HG03066 (cell line): ENCODE results near the gene AHNAK2.

Experiments used
- ATAC-seq: cut with Tn5 transposase; IDR thresholded peaks from one replicate; pipeline ENCODE4 v1.9.1; 2021; ENCODE audit warnings: low read depth; ENCODE audit not compliant: unreplicated experiment

Gene AHNAK2

GRCh38 chr14:104974665-104975390 is 3.3 kb downstream of the AHNAK2 start:
- ATAC-seq, result no peak

DNA sequence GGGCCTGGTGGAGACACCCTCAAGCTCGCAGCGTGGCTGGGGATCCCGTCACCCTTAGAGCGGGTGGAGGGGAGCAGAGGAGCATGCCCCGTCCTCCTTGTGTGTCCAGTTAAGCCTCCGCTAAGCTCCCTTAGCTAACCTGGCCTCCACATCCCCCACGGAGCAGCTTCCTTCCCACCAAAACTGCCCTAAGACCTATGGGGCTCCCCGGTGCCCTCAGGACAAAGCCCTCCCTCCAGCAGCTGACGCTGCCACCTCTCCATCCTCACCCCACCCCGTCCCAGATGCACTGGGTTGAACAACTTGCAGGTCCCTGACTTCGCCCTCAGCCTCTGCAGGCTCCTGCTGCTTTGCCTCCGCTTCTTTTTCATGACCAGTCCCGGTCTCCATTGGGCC is 4.0 kb downstream of the AHNAK2 start:
- ATAC-seq, result no peak

GRCh38 chr14:104973385-104974145 is 4.6 kb downstream of the AHNAK2 start:
- ATAC-seq, result no peak

- no peak for ATAC-seq
Observed at GRCh38 chr14:104973135-104973384, 5.1 kb downstream of the AHNAK2 start.

DNA sequence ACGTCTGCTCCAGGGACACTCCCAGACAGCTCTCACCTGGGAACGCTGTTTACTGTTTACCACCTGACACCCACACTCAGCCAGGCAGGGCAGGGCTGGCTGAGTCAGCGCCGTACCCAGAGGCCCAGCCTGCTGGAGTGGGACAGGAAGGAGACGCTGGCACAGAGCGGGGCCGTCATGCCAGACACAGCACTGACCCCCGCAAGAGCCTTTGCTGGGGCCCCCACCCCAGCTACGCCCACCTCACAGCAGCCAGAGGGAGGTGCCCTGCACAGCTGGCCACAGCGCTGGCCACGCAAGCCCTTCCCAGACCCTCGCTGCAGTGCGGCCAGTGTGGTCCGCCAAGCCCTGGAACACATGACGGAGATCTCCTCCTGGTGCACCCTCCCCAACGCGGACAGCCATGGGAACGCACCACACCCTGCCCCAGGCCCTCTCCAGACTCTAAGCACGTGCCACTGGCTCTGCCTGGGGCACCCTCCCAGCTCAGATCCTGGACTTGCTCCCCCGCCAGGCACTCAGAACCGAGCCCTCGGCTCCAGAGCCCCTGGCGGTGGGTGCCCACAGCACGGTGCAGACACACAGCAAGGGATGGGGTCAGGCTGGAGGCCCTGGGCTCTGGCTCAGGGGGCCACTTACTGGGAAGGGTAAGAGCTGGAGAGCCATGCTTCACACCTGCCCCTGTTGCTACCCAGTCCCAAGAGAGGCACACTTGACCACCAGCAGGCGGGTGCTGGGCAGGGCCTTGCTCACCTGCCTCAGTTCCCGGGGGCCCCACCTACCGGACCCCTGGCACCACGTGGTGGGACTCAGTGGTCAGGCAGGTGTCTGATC is 5.7 kb downstream of the AHNAK2 start:
- ATAC-seq, result no peak

- no peak for ATAC-seq
Observed at GRCh38 chr14:104971447-104972240, 6.5 kb downstream of the AHNAK2 start.

- no peak for ATAC-seq
Observed at GRCh38 chr14:104970231-104971068, 7.7 kb downstream of the AHNAK2 start.

- ATAC-seq, result no peak
Observed at GRCh38 chr14:104969741-104970230, 8.4 kb downstream of the AHNAK2 start.

- ATAC-seq, result no peak
Observed at GRCh38 chr14:104968541-104969401, 9.4 kb downstream of the AHNAK2 start.

DNA sequence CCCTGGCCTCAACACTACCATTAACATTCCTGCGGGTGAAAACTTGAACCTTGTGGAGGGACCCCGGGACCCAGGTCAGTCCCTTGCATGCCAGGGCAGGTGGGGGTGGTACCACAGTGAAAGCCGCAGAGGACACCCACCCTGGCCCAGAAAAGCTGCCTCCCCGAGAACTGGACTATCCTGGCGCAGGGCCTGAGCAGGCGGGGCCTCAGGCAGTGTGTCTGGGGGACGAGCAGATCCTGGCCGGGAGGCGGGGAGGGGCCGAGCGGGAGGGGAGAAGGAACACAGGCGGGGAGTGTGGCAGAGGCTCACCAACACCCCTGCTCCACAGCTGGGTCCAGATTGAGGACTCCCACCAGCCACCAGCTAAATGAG is 10.0 kb downstream of the AHNAK2 start:
- no peak for ATAC-seq

- no peak for ATAC-seq
Observed at GRCh38 chr14:104967386-104968152, 10.6 kb downstream of the AHNAK2 start.

- ATAC-seq, result no peak
Observed at GRCh38 chr14:104966981-104967385, 11.2 kb downstream of the AHNAK2 start.

DNA sequence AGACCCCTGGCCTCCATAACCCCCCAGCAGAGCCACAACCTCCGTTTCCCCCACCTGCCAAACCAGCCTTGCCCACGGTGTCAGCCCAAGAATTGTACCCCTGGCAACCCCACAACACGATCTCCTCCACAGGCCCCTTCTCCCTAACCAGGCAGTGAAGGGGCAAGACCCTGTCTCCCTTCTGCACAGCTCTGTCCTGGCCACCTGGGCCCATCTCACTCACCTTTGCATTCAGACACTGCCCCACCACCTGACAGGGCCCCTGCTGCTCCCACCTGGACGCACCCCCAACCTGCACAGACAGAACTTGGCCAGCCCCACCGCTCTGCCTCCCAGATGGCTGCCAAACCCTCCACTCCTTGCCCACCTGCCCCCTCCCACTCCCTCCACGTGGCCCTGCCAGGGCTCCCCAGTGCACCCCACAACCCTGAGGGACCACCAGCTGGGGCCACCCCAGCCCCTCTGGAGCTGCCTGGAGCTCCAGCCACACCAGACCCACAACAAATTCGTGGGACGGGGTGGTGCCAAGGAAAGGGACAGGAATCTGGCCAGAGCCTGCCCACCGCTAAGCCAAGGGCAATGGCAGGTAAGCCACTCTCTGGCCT is 11.8 kb downstream of the AHNAK2 start:
- no peak for ATAC-seq

DNA sequence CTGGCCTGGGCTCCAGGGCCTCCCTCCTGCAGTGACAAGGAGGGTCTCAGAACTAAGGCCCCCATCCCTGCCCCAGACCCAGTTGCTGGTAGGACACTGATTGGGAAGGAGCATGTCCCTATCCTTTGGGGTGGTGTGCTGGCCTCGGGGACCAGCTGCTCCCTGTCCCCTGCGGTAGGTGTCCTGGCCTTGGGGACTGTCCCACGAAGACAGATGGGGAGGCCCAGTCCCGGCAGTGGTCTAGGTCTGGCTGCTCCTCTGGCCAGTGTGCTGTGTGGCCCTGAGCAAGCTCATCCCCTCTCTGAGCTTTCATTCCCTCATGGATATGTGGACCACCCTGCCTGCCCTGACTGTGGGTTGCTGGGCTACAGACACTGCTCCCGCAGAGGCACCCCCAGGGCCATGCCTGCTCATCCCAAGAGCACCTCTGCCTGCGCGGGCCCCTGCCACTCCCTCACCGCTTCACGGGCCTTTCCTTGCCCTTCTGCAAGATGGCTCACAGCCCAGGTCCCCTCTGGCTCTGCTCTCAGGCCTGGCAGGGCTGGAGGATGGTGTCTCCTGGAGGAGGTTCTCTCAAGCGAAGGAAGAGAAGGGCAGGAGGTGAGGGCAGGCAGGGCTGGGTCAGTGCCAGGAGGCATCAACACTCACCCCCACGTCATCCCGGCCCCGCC is 12.5 kb downstream of the AHNAK2 start:
- no peak for ATAC-seq

GRCh38 chr14:104964546-104964945 is 13.6 kb downstream of the AHNAK2 start:
- no peak for ATAC-seq

DNA sequence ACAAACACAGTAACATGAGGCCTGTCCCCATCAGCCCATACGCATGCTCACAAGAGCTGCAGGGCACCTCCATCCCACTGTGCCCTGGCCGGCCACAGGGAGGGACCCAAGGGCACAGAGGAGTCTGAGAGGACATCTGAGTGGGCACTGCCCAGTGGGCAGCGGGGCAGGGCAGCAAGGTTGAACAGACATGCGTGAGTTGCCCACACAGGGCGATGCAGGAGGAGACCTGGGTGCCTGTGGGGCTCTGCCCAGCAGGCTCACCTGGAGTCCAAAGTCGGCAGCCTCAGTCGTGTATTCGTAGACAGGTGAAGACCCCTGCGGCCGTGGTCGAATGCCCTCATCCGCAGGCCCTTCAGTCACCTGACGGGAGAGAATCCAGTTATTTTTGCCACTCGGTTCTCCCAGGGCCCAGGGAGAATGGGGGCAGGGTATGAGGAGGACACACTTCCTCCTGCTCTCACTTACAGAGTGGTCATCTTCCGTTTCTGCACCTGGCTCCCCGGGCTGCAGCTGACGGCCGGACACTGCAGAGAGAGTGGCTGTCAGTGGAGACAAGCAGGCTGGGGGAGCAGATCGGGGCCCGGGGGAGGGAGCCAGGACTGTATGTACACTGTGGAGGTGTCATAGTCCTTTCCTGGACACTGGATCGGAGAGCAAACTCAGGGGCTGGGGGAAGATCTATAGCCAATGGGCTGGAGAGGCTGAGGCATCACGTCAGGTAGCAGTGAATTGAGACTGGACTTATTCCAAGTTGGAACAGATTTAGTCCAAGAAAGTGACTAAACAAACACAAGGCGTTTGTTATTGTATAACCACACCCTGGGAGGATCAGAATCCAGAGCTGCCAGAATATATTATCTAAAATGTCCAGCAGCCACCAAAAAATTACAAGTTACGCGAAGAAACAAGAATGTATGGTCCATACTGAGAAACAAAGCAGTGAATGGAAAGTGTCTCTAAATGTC is 20.7 kb downstream of the AHNAK2 start:
- ATAC-seq, result no peak
